CD4-positive, alpha-beta T cell treated with Interleukin-15 for 4 hours (primary cell): Measurements from ENCODE around the gene OSBPL5.
A peak's percentile ranks its signal among the peaks of the same experiment; 100 is the strongest.

Experiments
- DNase-seq: peaks from one replicate; pipeline ENCODE4 v3.0.0-alpha.2; 2020; ENCODE audit warnings: low spot score

Gene OSBPL5

DNA sequence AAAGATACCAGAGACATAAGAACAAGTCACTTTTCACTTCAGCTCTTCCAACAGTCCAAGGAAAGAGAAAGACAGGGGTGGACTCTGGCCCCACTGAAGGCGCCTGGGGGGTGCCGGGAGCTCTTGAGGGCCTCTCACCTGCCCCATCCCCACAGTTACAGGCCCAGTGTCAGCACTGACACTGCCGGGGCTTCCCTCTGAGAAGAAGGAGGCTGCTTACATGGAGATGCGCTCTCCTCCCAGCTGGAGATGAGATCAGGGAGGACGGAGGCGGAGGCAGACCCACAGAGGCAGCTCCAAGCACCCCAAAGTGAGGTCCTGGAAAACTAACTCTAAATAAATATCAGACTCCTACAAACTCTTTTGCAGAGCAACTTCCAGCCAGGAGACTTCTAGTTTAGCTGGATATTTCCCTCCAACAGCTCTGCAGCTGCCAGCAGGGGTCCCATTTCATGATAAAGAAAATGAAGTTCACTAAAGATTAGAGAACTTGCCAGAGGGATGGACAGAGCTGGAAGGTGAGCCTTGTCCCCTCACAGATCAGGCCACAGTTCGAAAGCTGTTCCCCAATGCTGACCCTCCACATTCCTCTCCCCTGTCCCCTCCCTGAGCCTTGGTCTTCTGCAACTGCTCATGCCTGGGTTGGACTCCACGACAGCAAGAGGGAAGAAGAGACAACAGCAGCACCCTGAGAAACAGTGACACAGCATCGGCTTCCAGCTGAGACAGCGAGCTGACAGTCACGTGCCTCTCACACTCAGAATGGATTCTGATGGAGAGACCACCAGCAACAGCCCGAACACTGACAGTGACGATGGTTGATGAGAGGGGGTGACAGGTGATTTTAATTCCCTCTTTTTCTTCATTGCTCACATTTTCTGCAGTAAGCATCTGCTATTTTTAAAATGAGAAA lies 113.7 kb downstream of the OSBPL5 start:
- no peak for DNase-seq

DNA sequence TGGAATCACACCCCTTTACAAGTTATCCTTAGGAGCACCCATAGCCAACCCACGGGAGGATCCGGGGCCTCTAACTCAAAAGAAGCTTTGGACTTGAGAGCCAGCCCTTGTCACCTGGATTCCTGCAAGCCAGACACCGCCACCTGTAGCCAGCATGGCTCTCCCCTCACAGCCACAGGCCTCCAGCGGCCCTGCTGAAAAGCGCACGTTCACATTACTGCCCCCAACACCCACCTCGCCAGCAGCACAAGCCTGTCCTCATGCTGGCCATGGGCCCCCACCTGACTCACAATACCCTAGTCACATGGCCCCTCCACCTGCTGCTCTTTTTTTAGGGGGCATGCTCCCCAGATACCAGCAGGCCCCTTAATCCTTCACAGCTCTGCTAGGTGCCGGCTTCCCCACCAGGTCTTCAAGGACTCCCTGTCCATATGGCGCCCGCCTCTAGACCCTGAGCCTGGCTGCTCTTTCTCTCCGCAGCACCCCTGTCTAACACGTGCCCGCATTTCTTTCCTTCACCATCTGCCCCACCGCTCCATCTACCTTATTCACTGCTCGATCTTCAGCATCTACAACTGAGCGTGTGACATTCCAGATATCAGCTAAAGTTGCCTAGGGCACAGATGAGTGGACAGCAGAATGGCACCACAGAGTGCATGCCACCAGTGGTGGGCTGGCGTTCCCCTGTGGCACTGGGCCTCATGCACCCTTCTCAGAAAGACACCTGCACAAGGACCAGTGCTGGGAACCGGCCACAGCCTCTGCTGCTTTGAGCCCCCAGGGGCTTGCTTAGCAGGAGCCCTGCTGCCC lies 114.5 kb downstream of the OSBPL5 start:
- no peak for DNase-seq

DNA sequence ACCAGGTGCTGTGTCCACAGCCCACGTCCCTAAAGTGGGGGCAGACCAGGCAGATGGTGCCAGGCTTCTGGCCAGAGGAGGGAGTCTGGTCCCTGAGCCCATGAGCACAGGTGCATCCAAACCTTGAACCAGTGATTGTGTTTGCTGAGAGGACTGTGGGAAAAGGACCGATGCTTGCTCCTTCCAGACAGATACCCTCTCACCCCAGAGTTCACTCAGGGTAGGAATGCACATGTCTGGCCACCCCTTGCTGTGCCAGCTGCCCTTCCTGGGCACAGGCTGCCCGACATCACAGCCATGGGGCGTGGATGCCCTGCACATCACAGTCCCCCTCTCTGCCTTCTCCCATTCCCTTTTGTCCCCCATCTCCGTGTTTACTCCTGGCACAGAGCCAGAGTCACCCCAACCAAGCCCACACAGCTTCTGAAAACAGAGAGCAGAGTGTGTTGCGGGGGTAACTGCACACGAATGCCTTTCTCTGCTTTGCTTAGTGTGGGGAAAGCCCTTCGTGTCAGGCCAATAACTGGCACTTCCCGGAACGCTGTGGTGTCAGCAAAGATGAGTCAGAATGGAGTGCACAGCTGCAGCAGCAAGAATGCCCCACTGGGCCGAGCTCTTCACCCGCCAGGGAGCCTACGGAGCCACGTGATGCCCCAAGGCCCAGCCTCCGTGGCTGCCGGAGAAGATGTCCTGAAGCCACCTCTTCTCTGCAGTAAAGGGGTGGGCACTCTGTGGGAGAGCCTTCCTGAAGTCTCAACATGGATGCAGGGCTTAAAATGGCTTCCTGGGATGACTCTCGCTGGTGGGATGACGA lies 115.5 kb downstream of the OSBPL5 start:
- DNase-seq: peak; percentile 87

DNA sequence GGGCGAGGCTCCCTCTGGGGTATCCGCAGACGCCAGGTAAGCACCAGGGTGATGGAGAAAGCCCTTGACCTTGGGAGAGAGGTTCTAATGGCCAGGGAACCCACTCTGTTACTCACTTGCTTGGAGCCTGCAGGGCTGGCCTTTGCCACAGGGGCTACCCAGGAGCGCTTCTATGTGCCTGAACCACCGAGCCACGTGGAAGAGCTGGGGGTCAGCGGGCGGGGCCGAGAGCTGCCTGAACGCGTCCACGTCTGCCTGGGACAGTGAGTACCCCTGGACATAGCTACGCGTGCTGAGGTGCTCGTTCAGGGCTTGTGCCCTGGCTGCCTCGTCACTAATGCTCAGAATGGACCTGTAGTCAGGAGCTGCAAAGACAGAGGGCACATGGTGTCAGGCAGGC lies 117.5 kb downstream of the OSBPL5 start:
- DNase-seq: no peak

DNA sequence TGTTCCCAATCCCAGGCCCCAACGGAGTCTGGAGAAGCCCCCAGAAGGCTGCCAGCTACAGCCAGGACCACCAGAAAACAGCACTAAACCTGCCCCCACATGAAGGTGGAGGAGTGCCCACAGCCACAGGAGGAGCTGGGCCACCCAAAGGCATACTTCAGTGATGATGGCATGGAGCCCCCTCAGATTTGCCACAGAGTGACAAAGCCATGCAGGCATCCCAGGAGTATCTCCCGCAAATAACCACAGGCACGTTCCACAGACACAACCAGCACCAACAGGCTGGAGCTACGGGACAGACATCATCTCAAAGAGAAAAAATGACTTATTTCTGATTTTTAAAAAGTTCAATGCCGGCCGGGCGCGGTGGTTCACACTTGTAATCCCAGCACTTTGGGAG lies 118.5 kb downstream of the OSBPL5 start:
- no peak for DNase-seq

GRCh38 chr11:3046190-3046589 lies 118.9 kb downstream of the OSBPL5 start:
- no peak for DNase-seq

DNA sequence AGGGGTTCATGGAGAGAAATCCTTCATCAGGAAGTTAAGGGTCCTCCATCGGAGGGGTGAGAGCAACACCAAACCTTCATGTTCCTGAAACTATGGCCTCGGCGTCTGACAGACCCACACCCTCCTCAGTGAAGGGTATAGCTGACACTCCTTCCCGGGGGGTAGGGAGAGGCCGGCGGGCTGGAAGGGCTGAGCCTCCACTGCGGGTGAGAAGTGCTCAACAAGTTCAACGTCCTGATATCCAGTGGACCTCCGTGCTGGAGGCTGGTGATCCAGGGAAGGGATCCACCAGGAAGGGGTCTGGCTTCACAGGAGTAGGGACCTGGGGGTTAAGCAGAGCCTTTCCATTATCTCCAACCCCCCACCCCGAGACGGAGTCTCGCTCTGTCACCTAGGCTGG lies 120.2 kb downstream of the OSBPL5 start:
- DNase-seq: no peak

GRCh38 chr11:3044004-3044403 lies 121.1 kb downstream of the OSBPL5 start:
- no peak for DNase-seq

DNA sequence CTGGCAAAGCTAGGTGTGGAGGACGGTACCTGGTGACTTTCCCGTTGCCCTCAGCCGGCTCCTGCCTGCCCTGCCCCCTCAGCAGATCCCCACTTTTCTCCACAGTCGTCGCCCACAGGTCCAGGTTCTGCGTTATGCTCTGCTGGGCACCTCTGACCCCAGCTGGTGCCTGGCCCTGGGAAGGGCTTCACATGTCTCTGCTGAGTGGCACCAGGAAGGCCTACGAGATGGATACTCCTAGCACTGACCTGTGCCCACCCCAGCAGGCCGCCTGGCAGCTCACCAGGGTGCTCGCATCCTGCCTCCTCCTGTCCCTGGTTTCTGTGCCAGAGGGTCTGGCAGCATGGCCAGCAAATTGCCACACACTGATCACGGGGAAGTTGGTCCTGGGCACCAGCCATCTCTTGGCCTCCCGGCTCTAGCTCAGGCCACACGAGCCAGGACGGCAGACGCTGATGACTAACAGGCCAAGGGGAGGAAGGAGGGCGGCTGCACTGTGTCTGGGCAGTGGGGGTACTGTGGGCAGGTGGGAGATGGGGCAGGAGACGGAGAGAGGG lies 121.7 kb downstream of the OSBPL5 start:
- DNase-seq: no peak

GRCh38 chr11:3042496-3043314 lies 122.4 kb downstream of the OSBPL5 start:
- no peak for DNase-seq

DNA sequence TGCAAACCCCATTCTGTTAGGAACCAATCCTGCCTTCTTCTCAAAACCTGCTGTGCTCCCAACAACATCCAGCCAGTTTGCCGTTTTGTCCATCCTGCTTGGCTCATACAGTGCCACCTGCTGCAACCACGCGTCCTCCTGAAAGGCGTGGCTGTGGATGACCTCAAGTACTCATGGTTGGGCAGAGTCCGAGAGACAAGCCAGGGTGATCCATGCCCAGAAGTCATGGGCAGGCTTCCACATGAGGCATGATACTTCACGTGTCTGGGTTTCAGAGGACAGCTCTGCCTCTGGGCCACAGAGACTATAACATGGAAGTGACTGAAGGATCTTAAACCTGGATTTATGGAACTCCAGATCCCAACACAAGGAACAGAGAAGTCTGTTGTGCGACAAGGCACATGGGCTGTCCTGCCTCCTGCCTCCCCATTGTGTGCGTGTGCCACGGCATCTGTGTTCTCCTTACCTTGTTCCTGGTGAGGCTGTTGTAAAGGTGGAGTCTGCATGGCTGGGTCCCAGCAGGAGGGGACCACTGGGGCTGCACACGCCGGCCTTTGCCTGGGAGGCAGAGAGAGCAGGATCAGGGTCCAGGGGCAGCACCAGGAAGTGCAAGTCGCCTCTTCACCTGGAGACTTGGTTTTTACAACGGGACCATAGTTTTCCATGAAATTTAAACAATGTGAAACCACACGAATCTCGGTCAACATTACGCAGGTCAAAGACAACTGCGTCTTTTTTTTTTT lies 123.2 kb downstream of the OSBPL5 start:
- no peak for DNase-seq

GRCh38 chr11:3040881-3041280 lies 124.2 kb downstream of the OSBPL5 start:
- no peak for DNase-seq

DNA sequence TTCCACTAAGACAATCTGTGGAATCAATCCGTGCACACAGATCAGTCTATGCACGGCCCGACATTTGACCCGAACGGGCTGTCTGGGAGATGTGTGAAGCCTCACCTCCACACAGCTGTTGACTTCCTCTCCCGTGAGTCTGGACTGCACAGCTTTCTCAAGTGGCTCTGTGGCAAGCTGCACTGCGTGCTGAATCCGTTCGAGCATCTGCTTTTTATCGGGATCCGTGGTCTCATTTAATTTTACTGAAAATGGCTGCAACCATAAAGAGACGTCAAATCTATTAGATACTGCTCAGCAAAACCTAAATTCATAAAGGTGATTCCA lies 127.2 kb downstream of the OSBPL5 start:
- DNase-seq: no peak
